HG02642 (cell line): ENCODE measurements around the gene MLH1.

Source experiments
- ATAC-seq: cut with Tn5 transposase; IDR thresholded peaks from one replicate; pipeline ENCODE4 v1.9.1; 2021; ENCODE audit warnings: mild to moderate bottlenecking; ENCODE audit not compliant: unreplicated experiment, poor library complexity

MLH1 gene

DNA sequence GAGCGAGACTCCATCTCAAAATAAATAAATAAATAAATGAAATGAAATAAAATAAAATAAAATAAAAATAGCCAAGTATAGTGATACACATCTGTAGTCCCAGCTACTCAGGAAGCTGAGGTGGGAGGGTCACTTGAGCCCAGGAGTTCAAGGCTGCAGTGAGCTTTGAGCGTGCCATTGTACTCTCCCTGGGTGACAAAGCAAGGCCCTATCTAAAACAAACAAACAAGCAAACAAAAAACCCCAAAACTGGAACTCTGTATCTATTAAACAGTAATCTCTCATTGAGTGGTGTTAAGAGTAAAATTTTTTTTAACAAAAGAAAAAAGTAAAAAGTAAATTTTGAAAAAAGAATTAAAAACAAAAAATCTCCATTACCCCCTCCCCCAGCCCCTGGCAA, 21.2 kb upstream of the MLH1 start:
- no peak for ATAC-seq

DNA sequence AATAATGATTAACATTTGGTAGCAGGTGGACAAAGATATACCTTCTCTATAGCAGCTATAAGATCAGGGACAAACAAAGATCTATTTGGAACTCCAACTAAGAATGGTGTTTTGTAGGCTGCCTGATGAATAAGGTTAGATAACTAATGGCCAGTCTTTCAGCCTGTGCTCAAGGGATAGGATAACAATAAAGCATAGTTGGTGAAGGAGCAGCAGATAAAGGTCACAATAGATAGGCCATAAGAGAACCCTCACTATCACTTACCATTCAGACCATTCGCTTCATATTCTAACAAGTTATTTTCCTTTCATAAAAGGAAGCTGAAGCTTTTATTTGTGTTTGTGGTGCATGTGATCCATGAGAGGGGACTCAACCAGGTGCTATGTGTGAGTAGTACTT, 20.2 kb upstream of the MLH1 start:
- no peak for ATAC-seq

DNA sequence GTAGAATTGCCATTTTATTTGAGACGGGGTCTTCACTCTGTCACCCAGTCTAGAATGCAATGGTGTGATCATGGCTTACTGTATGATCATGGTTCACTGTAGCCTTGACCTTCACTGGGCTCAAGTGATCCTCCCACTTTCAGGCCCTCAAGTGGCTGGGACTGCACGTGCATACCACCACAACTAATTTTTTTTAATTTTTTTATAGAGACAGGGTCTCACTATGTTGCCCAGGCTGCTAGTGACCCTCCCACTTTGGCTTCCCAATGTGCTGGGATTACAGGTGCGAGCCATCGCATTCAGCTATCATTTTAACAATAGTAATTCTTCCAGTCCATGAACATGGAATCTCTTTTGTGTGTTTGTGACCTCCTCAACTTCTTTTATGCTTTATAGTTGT, 12.3 kb upstream of the MLH1 start:
- no peak for ATAC-seq

GRCh38 chr3:36988356-36988755, 5.0 kb upstream of the MLH1 start:
- ATAC-seq, result no peak

DNA sequence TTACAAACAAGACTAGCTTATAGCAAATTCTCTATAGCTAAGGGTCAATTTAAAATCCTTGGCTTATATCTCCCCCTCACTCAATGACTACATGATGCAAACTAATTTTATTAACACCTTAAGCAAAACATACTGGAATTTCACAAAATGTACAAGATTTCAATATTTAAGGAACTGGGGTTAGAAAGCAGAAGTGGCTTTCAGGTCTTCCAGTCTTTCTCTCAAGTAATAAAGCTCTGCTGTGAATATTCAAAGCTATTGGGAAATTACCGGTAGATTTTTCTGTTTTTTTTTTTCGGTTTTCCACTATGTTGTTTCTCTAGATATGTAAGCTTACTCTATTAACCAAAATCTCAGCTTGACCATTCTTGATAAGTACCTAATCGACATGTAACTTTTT, 4.3 kb upstream of the MLH1 start:
- no peak for ATAC-seq

- no peak for ATAC-seq
Observed at GRCh38 chr3:36989568-36989967, 3.8 kb upstream of the MLH1 start.

GRCh38 chr3:36991147-36991546, 2.2 kb upstream of the MLH1 start:
- no peak for ATAC-seq

GRCh38 chr3:36991923-36992805, 1.2 kb upstream of the MLH1 start:
- no peak for ATAC-seq

DNA sequence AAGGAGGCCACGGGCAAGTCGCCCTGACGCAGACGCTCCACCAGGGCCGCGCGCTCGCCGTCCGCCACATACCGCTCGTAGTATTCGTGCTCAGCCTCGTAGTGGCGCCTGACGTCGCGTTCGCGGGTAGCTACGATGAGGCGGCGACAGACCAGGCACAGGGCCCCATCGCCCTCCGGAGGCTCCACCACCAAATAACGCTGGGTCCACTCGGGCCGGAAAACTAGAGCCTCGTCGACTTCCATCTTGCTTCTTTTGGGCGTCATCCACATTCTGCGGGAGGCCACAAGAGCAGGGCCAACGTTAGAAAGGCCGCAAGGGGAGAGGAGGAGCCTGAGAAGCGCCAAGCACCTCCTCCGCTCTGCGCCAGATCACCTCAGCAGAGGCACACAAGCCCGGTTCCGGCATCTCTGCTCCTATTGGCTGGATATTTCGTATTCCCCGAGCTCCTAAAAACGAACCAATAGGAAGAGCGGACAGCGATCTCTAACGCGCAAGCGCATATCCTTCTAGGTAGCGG, 452 bp upstream of the MLH1 start, which contains the start of gene EPM2AIP1:
Gene EPM2AIP1 (minus strand): TSS at position 326 of the 520 bp plus-strand sequence. CDS start 54 bp downstream, at position 272.
- peak; percentile 89 for ATAC-seq

- no peak for ATAC-seq
Observed at GRCh38 chr3:37014620-37015019, 21.3 kb downstream of the MLH1 start.

DNA sequence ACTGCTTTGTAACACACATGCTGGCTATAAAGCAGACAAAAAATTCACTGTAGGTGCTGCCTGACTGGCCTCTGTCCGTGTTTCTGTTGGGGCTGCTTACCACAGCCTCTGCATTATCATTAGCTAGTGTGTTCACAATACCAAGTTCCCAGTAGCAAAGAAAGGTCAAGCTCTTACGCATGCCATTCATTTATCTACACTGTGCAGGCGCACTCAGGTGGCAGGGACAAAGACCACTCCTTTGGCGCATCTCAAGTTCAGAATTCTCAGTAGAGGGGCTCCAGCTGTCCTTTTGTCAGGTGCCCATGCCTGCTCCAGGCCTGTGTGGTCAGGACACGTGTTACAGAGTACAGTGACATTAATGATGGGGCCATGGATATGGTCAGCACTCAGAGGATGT, 22.3 kb downstream of the MLH1 start:
- ATAC-seq, result no peak

DNA sequence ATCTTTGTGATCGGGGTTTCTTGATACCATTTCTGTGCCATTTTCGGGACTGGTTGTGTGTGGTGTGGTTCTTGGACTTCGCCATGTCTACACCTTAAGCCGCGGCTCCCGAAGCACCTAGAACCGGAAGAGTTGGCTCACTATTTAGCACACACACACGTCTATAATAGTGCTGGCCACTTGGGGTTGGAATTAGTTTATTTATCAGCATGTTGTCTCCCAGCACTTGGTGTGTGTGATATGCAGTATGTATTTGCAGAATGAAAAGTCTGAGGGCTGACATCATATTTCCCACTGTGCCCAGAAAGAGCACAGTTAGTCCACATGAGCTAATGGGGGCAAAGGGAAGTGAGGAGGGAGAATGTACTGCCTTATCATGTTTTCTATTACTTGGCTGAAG, 23.6 kb downstream of the MLH1 start:
- no peak for ATAC-seq

DNA sequence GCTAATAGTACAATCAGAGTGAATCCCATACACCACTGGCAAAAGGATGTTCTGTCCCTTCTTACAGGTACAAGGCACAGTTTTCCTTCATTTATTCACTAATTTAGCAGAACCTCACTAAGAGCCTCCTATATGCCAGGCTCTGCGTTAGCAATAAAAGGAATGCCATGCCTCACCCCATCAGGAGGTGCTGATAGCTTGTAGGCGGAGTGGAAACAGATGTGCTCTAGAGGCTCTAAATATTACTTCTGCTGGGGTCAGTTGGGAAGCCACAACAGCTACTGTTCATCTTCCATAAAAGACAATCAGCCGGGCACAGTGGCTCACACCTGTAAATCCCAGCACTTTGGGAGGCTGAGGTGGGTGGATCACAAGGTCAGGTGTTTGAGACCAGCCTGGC, 24.4 kb downstream of the MLH1 start:
- ATAC-seq, result no peak

- no peak for ATAC-seq
Observed at GRCh38 chr3:37024092-37024491, 30.8 kb downstream of the MLH1 start.

DNA sequence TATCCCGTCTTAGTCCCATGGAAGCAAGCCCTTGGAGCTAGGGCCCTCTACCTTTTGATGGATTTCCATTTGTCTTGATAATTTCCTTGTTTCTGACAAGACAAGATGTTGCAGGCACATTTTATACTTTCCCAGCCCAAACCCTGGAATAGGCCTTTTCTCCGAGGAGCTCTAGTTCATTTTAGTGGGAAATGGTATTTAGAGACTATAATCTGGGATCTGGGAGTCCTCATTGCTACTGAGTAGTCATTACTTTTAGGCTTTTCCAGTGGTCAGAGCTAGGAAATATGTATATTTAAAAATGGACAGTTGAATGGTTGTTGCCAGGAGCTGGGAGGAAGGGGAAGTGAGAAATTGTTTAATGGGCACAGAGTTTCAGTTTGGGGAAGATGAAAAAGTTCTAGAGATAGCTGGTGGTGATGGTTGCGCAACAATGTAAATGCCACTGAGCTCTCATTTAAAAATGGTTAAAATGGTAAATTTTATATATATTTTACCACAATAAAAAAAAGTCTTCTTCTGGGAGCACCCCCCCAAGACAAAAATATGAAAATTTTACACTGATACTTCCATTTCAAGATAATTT, 31.6 kb downstream of the MLH1 start:
- no peak for ATAC-seq

DNA sequence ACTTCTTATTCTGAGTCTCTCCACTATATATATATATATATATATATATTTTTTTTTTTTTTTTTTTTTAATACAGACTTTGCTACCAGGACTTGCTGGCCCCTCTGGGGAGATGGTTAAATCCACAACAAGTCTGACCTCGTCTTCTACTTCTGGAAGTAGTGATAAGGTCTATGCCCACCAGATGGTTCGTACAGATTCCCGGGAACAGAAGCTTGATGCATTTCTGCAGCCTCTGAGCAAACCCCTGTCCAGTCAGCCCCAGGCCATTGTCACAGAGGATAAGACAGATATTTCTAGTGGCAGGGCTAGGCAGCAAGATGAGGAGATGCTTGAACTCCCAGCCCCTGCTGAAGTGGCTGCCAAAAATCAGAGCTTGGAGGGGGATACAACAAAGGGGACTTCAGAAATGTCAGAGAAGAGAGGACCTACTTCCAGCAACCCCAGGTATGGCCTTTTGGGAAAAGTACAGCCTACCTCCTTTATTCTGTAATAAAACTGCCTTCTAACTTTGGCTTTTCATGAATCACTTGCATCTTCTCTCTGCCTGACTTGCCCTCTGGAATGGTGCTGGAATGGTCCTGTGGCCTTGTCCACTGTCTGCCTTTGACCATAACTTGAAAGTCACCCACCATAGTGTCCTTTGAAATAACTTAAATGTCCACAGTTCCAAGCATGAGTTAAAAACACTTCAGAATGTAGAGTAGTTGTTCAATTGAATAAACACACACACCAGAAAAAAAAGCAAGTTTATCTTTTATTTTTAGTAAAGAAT, 32.4 kb downstream of the MLH1 start:
- no peak for ATAC-seq

- ATAC-seq, result no peak
Observed at GRCh38 chr3:37026851-37027250, 33.5 kb downstream of the MLH1 start.

DNA sequence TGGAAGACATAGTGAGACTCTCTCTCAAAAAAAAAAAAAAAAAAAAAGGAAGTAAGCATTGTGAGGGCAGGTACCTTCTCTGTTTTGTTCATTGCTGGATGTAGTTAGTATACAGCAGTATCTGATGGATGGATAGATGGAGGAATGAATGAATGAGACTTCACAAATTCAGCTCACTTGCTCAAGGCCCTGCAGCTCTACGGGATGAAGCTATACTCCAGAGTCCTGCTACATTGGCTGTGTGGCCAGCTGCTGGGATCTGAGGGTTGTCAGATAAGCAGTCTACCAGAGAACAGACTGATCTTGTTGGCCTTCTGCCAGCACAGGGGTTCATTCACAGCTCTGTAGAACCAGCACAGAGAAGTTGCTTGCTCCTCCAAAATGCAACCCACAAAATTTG, 35.0 kb downstream of the MLH1 start:
- ATAC-seq, result no peak

- ATAC-seq, result no peak
Observed at GRCh38 chr3:37029111-37029510, 35.8 kb downstream of the MLH1 start.

GRCh38 chr3:37029516-37030163, 36.3 kb downstream of the MLH1 start:
- no peak for ATAC-seq
